Stimulated activated naive CD8-positive, alpha-beta T cell treated with anti-CD3 and anti-CD28 coated beads, Interleukin-15, amount 100 ng/mL, for 72 hours (primary cell): ENCODE measurements around the gene SH3BP2.

Experiments used
- ATAC-seq: fragments of 150-1000 bp; cut with Tn5 transposase; 2 replicates; pipeline ENCODE4 v1.10.0; 2021; ENCODE audit warnings: mild to moderate bottlenecking, moderate library complexity
- DNase-seq, 2 donors: peaks; one replicate each; pipeline ENCODE4 v3.0.0; 2021 to 2022
- H3K27ac Mint-ChIP-seq, 2 donors: one replicate each; pipeline ENCODE4 v1.8.0; 2022; ENCODE audit warnings: mild to moderate bottlenecking in 2 of 2, mixed read lengths in 2 of 2, moderate library complexity in 2 of 2
- H3K27me3 Mint-ChIP-seq: one replicate; pipeline ENCODE4 v1.8.0; 2022; ENCODE audit warnings: mixed read lengths
- H3K4me1 Mint-ChIP-seq: one replicate; pipeline ENCODE4 v1.8.0; 2022; ENCODE audit warnings: mild to moderate bottlenecking, mixed read lengths
- H3K4me3 Mint-ChIP-seq, 2 donors: one replicate each; pipeline ENCODE4 v1.8.0; 2022; ENCODE audit warnings: mild to moderate bottlenecking in 2 of 2, mixed read lengths in 2 of 2, moderate library complexity in 1 of 2
- H3K9me3 Mint-ChIP-seq, 2 donors: one replicate each; pipeline ENCODE4 v1.8.0; 2022; ENCODE audit warnings: mixed read lengths in 2 of 2

The SH3BP2 gene

GRCh38 chr4:2792711-2793585 is at the start of gene SH3BP2:
Gene SH3BP2 (plus strand): TSS chr4:2793085. CDS start chr4:2820618, 27,533 bp downstream.
- Mint-ChIP-seq H3K27me3 (no peaks in the 10 kb centered on the region), H3K4me3 (peak within 1 kb of the TSS; percentile 90), H3K4me1 (peaks cover 81% of the 10 kb centered on the region), H3K27ac (peak within 1 kb of the TSS; percentile 89 to 96), H3K9me3 (no peaks in the 10 kb centered on the region)
- ATAC-seq (peak; percentile 28), DNase-seq (peak in 1 of 2 donors; percentile 50)

GRCh38 chr4:2743518-2744445 is 49.1 kb upstream of the SH3BP2 start:
- no peaks in the 10 kb centered on the region for H3K9me3 Mint-ChIP-seq
- H3K27me3 Mint-ChIP-seq = no peaks in the 10 kb centered on the region
- peaks cover 57% of the 10 kb centered on the region for H3K4me1 Mint-ChIP-seq
- ATAC-seq (no peak), DNase-seq (no peak)
- peak overlapping the region in 1 of 2 donors; percentile 82 for H3K27ac Mint-ChIP-seq
- H3K4me3 Mint-ChIP-seq = no peak overlapping the region

GRCh38 chr4:2744576-2745270 is 48.2 kb upstream of the SH3BP2 start:
- Mint-ChIP-seq H3K27me3 (no peaks in the 10 kb centered on the region), H3K9me3 (no peaks in the 10 kb centered on the region), H3K4me1 (peaks cover 67% of the 10 kb centered on the region), H3K4me3 (no peak overlapping the region), H3K27ac (peak overlapping the region; percentile 54)
- DNase-seq (no peak), ATAC-seq (no peak)

- H3K9me3 Mint-ChIP-seq = no peaks in the 10 kb centered on the region
- peak overlapping the region; percentile 83 to 95 for H3K27ac Mint-ChIP-seq
- DNase-seq = no peak
- peak overlapping the region; percentile 56 to 75 for H3K4me3 Mint-ChIP-seq
- peaks cover 74% of the 10 kb centered on the region for H3K4me1 Mint-ChIP-seq
- no peaks in the 10 kb centered on the region for H3K27me3 Mint-ChIP-seq
- no peak for ATAC-seq
Observed at GRCh38 chr4:2745516-2745915, 47.4 kb upstream of the SH3BP2 start.

- Mint-ChIP-seq H3K4me1 (peaks cover 78% of the 10 kb centered on the region), H3K27ac (peak overlapping the region; percentile 83 to 95), H3K9me3 (no peaks in the 10 kb centered on the region), H3K4me3 (peak overlapping the region; percentile 60 to 75), H3K27me3 (no peaks in the 10 kb centered on the region)
- peak; percentile 88 to 97 for DNase-seq
- peak; percentile 99 for ATAC-seq
Observed at GRCh38 chr4:2745981-2746806, 46.7 kb upstream of the SH3BP2 start.

- no peaks in the 10 kb centered on the region for H3K9me3 Mint-ChIP-seq
- H3K4me1 Mint-ChIP-seq = peaks cover 87% of the 10 kb centered on the region
- H3K27me3 Mint-ChIP-seq = no peaks in the 10 kb centered on the region
- peak overlapping the region in 1 of 2 donors; percentile 95 for H3K27ac Mint-ChIP-seq
- H3K4me3 Mint-ChIP-seq = peak overlapping the region; percentile 60 to 75
- DNase-seq = no peak
- no peak for ATAC-seq
Observed at GRCh38 chr4:2746891-2747695, 45.8 kb upstream of the SH3BP2 start.

- H3K27me3 Mint-ChIP-seq = no peaks in the 10 kb centered on the region
- peak overlapping the region in 1 of 2 donors; percentile 20 for H3K27ac Mint-ChIP-seq
- no peaks in the 10 kb centered on the region for H3K9me3 Mint-ChIP-seq
- DNase-seq = no peak
- H3K4me1 Mint-ChIP-seq = peaks cover 86% of the 10 kb centered on the region
- no peak for ATAC-seq
- no peak overlapping the region for H3K4me3 Mint-ChIP-seq
Observed at GRCh38 chr4:2750719-2751605, 41.9 kb upstream of the SH3BP2 start.

GRCh38 chr4:2753436-2753835 is 39.4 kb upstream of the SH3BP2 start:
- Mint-ChIP-seq H3K27ac (no peak overlapping the region), H3K4me1 (peaks cover 69% of the 10 kb centered on the region), H3K27me3 (no peaks in the 10 kb centered on the region), H3K4me3 (no peak overlapping the region), H3K9me3 (no peaks in the 10 kb centered on the region)
- DNase-seq (no peak), ATAC-seq (no peak)

- DNase-seq = no peak
- peaks cover 53% of the 10 kb centered on the region for H3K4me1 Mint-ChIP-seq
- H3K4me3 Mint-ChIP-seq = peak overlapping the region; percentile 80 to 85
Observed at GRCh38 chr4:2754848-2755819, 37.8 kb upstream of the SH3BP2 start.

GRCh38 chr4:2755821-2756690 is 36.8 kb upstream of the SH3BP2 start, which contains the start of gene TNIP2:
Gene TNIP2 (minus strand): TSS chr4:2756336. CDS start chr4:2756289, 47 bp downstream.
- DNase-seq (peak; percentile 77 to 81), ATAC-seq (peak; percentile 88)
- Mint-ChIP-seq H3K4me1 (peaks cover 47% of the 10 kb centered on the region), H3K27ac (peak within 1 kb of the TSS; percentile 68 to 91), H3K27me3 (no peaks in the 10 kb centered on the region), H3K9me3 (no peaks in the 10 kb centered on the region), H3K4me3 (peak within 1 kb of the TSS; percentile 80 to 85)

More at GRCh38 chr4:2754848-2755819, 37.8 kb upstream of the SH3BP2 start:
- ATAC-seq = no peak
- Mint-ChIP-seq H3K27ac (peak overlapping the region; percentile 68 to 71), H3K9me3 (no peaks in the 10 kb centered on the region), H3K27me3 (no peaks in the 10 kb centered on the region)

- Mint-ChIP-seq H3K27me3 (no peaks in the 10 kb centered on the region), H3K9me3 (no peaks in the 10 kb centered on the region), H3K27ac (peak overlapping the region in 1 of 2 donors; percentile 67), H3K4me3 (peak overlapping the region; percentile 72 to 77), H3K4me1 (peaks cover 47% of the 10 kb centered on the region)
- no peak for DNase-seq
- no peak for ATAC-seq
Observed at GRCh38 chr4:2756691-2757350, 36.1 kb upstream of the SH3BP2 start.
